NCI-H510A (cell line): ENCODE results near the gene GALK1.
A peak's percentile ranks its signal among the peaks of the same experiment; 100 is the strongest.
"Not testable (repeated sequence)": the region's sequence is repeated elsewhere in the genome, so short reads cannot be mapped to it uniquely, and the experiment has no call there.

ENCODE experiments used
- DNase-seq: peaks from one replicate; lab custom pipeline; 2025; lab: John Stamatoyannopoulos, UW

The GALK1 gene

GRCh38 chr17:75764711-75765421 is at the start of gene GALK1:
GALK1 (minus strand) TSS chr17:75765192; CDS start chr17:75765136, 56 bp downstream.
- peak; percentile 45 for DNase-seq

GRCh38 chr17:75814021-75814395 is 49.0 kb upstream of the GALK1 start:
- no peak for DNase-seq

GRCh38 chr17:75813081-75814020 is 48.4 kb upstream of the GALK1 start:
- DNase-seq = no peak

- DNase-seq = no peak
Measured at GRCh38 chr17:75812096-75813013, 47.4 kb upstream of the GALK1 start.

GRCh38 chr17:75811174-75811573 is 46.2 kb upstream of the GALK1 start:
- no peak for DNase-seq

GRCh38 chr17:75810756-75811155 is 45.8 kb upstream of the GALK1 start:
- not testable (repeated sequence) for DNase-seq

- no peak for DNase-seq
Measured at GRCh38 chr17:75810216-75810615, 45.2 kb upstream of the GALK1 start.

GRCh38 chr17:75809631-75810111 is 44.7 kb upstream of the GALK1 start:
- no peak for DNase-seq

GRCh38 chr17:75808905-75809621 is 44.1 kb upstream of the GALK1 start:
- DNase-seq = no peak

- DNase-seq = no peak
Measured at GRCh38 chr17:75808549-75808904, 43.5 kb upstream of the GALK1 start.

GRCh38 chr17:75807861-75808260 is 42.9 kb upstream of the GALK1 start:
- DNase-seq = no peak

- no peak for DNase-seq
Measured at GRCh38 chr17:75806822-75807500, 42.0 kb upstream of the GALK1 start.

- DNase-seq = no peak
Measured at GRCh38 chr17:75803883-75804282, 38.9 kb upstream of the GALK1 start.

GRCh38 chr17:75799402-75799801 is 34.4 kb upstream of the GALK1 start:
- DNase-seq = no peak

- no peak for DNase-seq
Measured at GRCh38 chr17:75795820-75796607, 31.0 kb upstream of the GALK1 start.

GRCh38 chr17:75793460-75793859 is 28.5 kb upstream of the GALK1 start:
- no peak for DNase-seq

GRCh38 chr17:75791254-75791653 is 26.3 kb upstream of the GALK1 start:
- DNase-seq = no peak

- DNase-seq = peak; percentile 87
Measured at GRCh38 chr17:75785016-75785890, 20.3 kb upstream of the GALK1 start.

- DNase-seq = peak; percentile 98
Measured at GRCh38 chr17:75784473-75785015, 19.6 kb upstream of the GALK1 start, which contains the start of gene UNK. UNK (plus strand) TSS chr17:75784806; CDS start chr17:75784881, 75 bp downstream.
